B cell (primary cell): Measurements from ENCODE around the gene DENND4C. TPM values are rescaled to one million over a fixed set of nuclear protein-coding genes. Genes with fewer than 3 reads are reported as not detected.

Source experiments
- ATAC-seq: fragments of 200-7000 bp; cut with Tn5 transposase; one replicate; pipeline ENCODE4 v1.10.0; 2021; ENCODE audit warnings: low read depth, mild to moderate bottlenecking, moderate number of reproducible peaks, moderate library complexity
- CTCF ChIA-PET: fragments of 350-600 bp; sonication (Branson Sonifier 250); formaldehyde crosslinking; loops from one replicate; lab custom pipeline; 2021; ENCODE audit warnings: antibody characterized with exemption, inconsistent platforms; lab: Charles Lee
- POLR2A ChIA-PET: fragments of 350-600 bp; sonication (Branson Sonifier 250); formaldehyde crosslinking; loops from one replicate; lab custom pipeline; 2021; ENCODE audit warnings: antibody characterized with exemption; lab: Charles Lee
- DNase-seq: peaks from one replicate; pipeline ENCODE4 v3.0.0; 2013
- H2AFZ ChIP-seq: 2 replicates; pipeline ENCODE4 v1.6.1; 2012; ENCODE audit warnings: mild to moderate bottlenecking, low read depth, low read length; ENCODE audit not compliant: insufficient read depth, poor library complexity, severe bottlenecking
- H3K27ac ChIP-seq, 2 donors: 1 replicate in 1 of 2; 2 replicates in 1 of 2; pipeline ENCODE4 v1.5.1; 2012 to 2013; ENCODE audit warnings: low read length in 2 of 2, mild to moderate bottlenecking in 2 of 2, moderate library complexity in 1 of 2
- H3K27me3 ChIP-seq, 4 experiments: fragments of 200-600 bp in 1 of 4; sonication (generic) in 1 of 4; replicated peaks in 1 of 4; 1 replicate in 2 of 4; 2 replicates in 2 of 4; pipeline versions ENCODE4 v1.6.1 to v1.7.0; 2013 to 2016; ENCODE audit warnings: low read length in 3 of 4, mild to moderate bottlenecking in 2 of 4, mixed read lengths in 1 of 4, moderate library complexity in 1 of 4; ENCODE audit not compliant: insufficient read depth in 4 of 4, control insufficient read depth in 3 of 4; ENCODE audit errors: control extremely low read depth in 1 of 4
- H3K36me3 ChIP-seq, 2 experiments: replicated peaks in 1 of 2; 1 replicate in 1 of 2; 2 replicates in 1 of 2; pipeline versions ENCODE4 v1.6.1 to v1.7.1; 2013; ENCODE audit warnings: low read length in 1 of 2; ENCODE audit not compliant: insufficient read depth in 2 of 2, control insufficient read depth in 1 of 2; ENCODE audit errors: control extremely low read depth in 1 of 2, extremely low read depth in 1 of 2
- H3K4me1 ChIP-seq, 2 donors: fragments of 200-600 bp in 1 of 2; sonication (generic) in 1 of 2; 1 replicate in 1 of 2; 2 replicates in 1 of 2; pipeline versions ENCODE4 v1.5.1 to v1.6.1; 2013 to 2017; ENCODE audit warnings: low read length in 2 of 2; ENCODE audit not compliant: control insufficient read depth in 2 of 2, insufficient read depth in 2 of 2
- H3K4me2 ChIP-seq: replicated peaks from 2 replicates; pipeline ENCODE3; 2012; ENCODE audit warnings: mild to moderate bottlenecking, low read depth, low read length; ENCODE audit not compliant: poor library complexity, severe bottlenecking
- H3K4me3 ChIP-seq, 5 experiments: fragments of 200-600 bp in 1 of 5; sonication (generic) in 1 of 5; 1 replicate in 3 of 5; 2 replicates in 2 of 5; pipeline versions ENCODE4 v1.5.1 to v1.7.0; 2011 to 2016; ENCODE audit warnings: low read length in 4 of 5, mild to moderate bottlenecking in 4 of 5, low read depth in 2 of 5, control low read depth in 1 of 5, moderate library complexity in 1 of 5; ENCODE audit not compliant: insufficient read depth in 1 of 5; ENCODE audit errors: control extremely low read depth in 1 of 5, extremely low read depth in 1 of 5
- H3K79me2 ChIP-seq: fragments of 200-600 bp; sonication (generic); one replicate; pipeline ENCODE4 v1.6.0; 2016; ENCODE audit warnings: low read length; ENCODE audit not compliant: control insufficient read depth, insufficient read depth
- H3K9ac ChIP-seq: fragments of 200-600 bp; sonication (generic); 2 replicates; pipeline ENCODE4 v1.6.1; 2017; ENCODE audit warnings: mild to moderate bottlenecking, low read length, moderate library complexity
- H3K9me3 ChIP-seq, 3 donors: one replicate each; pipeline versions ENCODE4 v1.6.1 to v1.7.1; 2013; ENCODE audit warnings: low read length in 2 of 3; ENCODE audit not compliant: control insufficient read depth in 2 of 3, insufficient read depth in 1 of 3; ENCODE audit errors: control extremely low read depth in 1 of 3
- H4K20me1 ChIP-seq: 2 replicates; pipeline ENCODE4 v1.6.0; 2012; ENCODE audit warnings: mild to moderate bottlenecking, low read length; ENCODE audit not compliant: insufficient read depth, control insufficient read depth, poor library complexity, severe bottlenecking
- H3K27ac Mint-ChIP-seq: one replicate; pipeline ENCODE4 v1.8.0; 2021; ENCODE audit warnings: mixed read lengths
- H3K27me3 Mint-ChIP-seq: one replicate; pipeline ENCODE4 v1.8.0; 2021; ENCODE audit warnings: mixed read lengths
- H3K4me1 Mint-ChIP-seq: one replicate; pipeline ENCODE4 v1.8.0; 2021; ENCODE audit warnings: mixed read lengths
- H3K4me3 Mint-ChIP-seq: one replicate; pipeline ENCODE4 v1.8.0; 2021; ENCODE audit warnings: mixed read lengths
- H3K9me3 Mint-ChIP-seq: one replicate; pipeline ENCODE4 v1.8.0; 2022; ENCODE audit warnings: mixed read lengths; ENCODE audit not compliant: insufficient read depth
- CTCF ChIP-seq: fragments of 200-600 bp; IDR thresholded peaks from one replicate; pipeline ENCODE4 v1.8.0; 2022; ENCODE audit warnings: antibody characterized with exemption, mild to moderate bottlenecking
- EZH2 ChIP-seq: IDR thresholded peaks from 2 replicates; pipeline ENCODE4 v1.6.1; 2012; ENCODE audit warnings: borderline replicate concordance, low read depth, mild to moderate bottlenecking, moderate library complexity, low read length; ENCODE audit not compliant: insufficient read depth, poor library complexity, severe bottlenecking
- WGBS: methylation state at CpG from one replicate; pipeline ENCODE4 v1.1.5; 2013; ENCODE audit warnings: missing lambda C conversion rate; ENCODE audit not compliant: insufficient coverage; 5-methylcytosine and 5-hydroxymethylcytosine counted together
- intact Hi-C: fragments of 100-400 bp; cut with micrococcal nuclease; formaldehyde crosslinking; loops from one replicate; pipeline ENCODE4 v1.10.0; 2022
- polyA plus RNA-seq: library from polyadenylated mRNA; depleted of rRNA; stranded (reverse); fragments of >200 nt; gene quantifications from 2 replicates; pipeline ENCODE4 v1.2.3, GENCODE V29; 2012
- total RNA-seq, 2 donors: library from RNA; stranded (reverse); fragments of 120-200 nt in 1 of 2; gene quantifications; 1 replicate in 1 of 2; 2 replicates in 1 of 2; pipeline versions ENCODE4 v1.2.3 to v1.2.4, GENCODE V29; 2013 to 2022

Gene DENND4C
- total and polyA plus RNA-seq, 2 donors (not counting 1 experiment from before 2014, with no cell fraction given) = 9.9 to 52.4 TPM

- no peaks in the 10 kb centered on the region for H3K79me2 ChIP-seq
- H3K4me3 ChIP-seq = no peak overlapping the region
- ATAC-seq = no peak
- no peak overlapping the region for H2AFZ ChIP-seq
- peaks cover 18 to 52% of the 10 kb centered on the region in 2 experiments for H3K36me3 ChIP-seq
- WGBS = no CpG with 5 or more reads among the region's 2 CpGs
- intact Hi-C loops = no loop called here
- POLR2A ChIA-PET = no interaction called here
- H3K27me3 ChIP-seq = no peaks in the 10 kb centered on the region
- Mint-ChIP-seq H3K27me3 (no peaks in the 10 kb centered on the region), H3K27ac (peak overlapping the region; percentile 57), H3K4me3 (no peak overlapping the region), H3K9me3 (peaks cover 2% of the 10 kb centered on the region), H3K4me1 (peaks cover 38% of the 10 kb centered on the region)
- no peaks in the 10 kb centered on the region for H3K9me3 ChIP-seq
- no peak overlapping the region for H3K27ac ChIP-seq
- H4K20me1 ChIP-seq = peaks cover 8% of the 10 kb centered on the region
- H3K4me1 ChIP-seq = peaks cover 19 to 20% of the 10 kb centered on the region in 2 donors
- DNase-seq = no peak
- no peak overlapping the region for H3K9ac ChIP-seq
- CTCF ChIA-PET = interaction anchor here (1.0 to 2.3 kb wide), 3 partner anchors 81 to 328 kb away, joined by 4 to 7 read pairs (median 5); partner anchors contain the start of gene RRAGA
- no peak overlapping the region for H3K4me2 ChIP-seq
- TF ChIP-seq CTCF (no peak), EZH2 (no peak)
These were observed 146.4 kb downstream of the DENND4C start for GRCh38 chr9:19376931-19377330.

GRCh38 chr9:19378164-19378563 is 147.7 kb downstream of the DENND4C start:
- H3K9me3 Mint-ChIP-seq = peaks cover 2% of the 10 kb centered on the region
- Histone ChIP-seq H4K20me1 (peaks cover 8% of the 10 kb centered on the region), H3K4me1 (peaks cover 19 to 20% of the 10 kb centered on the region in 2 donors), H3K4me3 (no peak overlapping the region), H3K36me3 (peaks cover 18 to 52% of the 10 kb centered on the region in 2 experiments), H3K9me3 (no peaks in the 10 kb centered on the region), H3K79me2 (no peaks in the 10 kb centered on the region), H3K27me3 (no peaks in the 10 kb centered on the region), H3K4me2 (peak overlapping the region; percentile 69), H3K27ac (peak overlapping the region in 1 of 2 donors; percentile 93), H3K9ac (peak overlapping the region; percentile 83), H2AFZ (no peak overlapping the region)
- ATAC-seq (no peak), DNase-seq (no peak)
- no peak overlapping the region for H3K27ac Mint-ChIP-seq
- POLR2A ChIA-PET = no interaction called here
- no peak for TF ChIP-seq EZH2
- no peak for TF ChIP-seq CTCF
- CTCF ChIA-PET = interaction anchor here (1.6 kb wide), 1 partner anchor 329 kb away, joined by 4 read pairs; the partner anchor contains the start of gene RRAGA
- WGBS = no CpG with 5 or more reads among the region's 4 CpGs
- H3K4me3 Mint-ChIP-seq = peak overlapping the region; percentile 9
- peaks cover 40% of the 10 kb centered on the region for H3K4me1 Mint-ChIP-seq
- no peaks in the 10 kb centered on the region for H3K27me3 Mint-ChIP-seq
- intact Hi-C loops = loop anchor here (2.0 kb wide), 1 partner anchor 79 kb away; no protein-coding TSS in a partner anchor
